Sigmoid colon (tissue), 7 donors: Measurements from ENCODE around the gene FLNA. TPM values are rescaled to one million over a fixed set of nuclear protein-coding genes. Genes with fewer than 3 reads are reported as not detected.
A peak's percentile ranks its signal among the peaks of the same experiment; 100 is the strongest.

Source experiments
- DNase-seq: peaks from one replicate; pipeline ENCODE4 v3.0.0-alpha.2; 2019
- H3K27ac ChIP-seq, 4 donors: fragments of 200-600 bp; sonication (generic); one replicate each; pipeline ENCODE4 v1.5.1; 2016 to 2019; ENCODE audit warnings: mild to moderate bottlenecking in 1 of 4
- H3K27me3 ChIP-seq, 3 donors: fragments of 200-600 bp; sonication (generic); one replicate each; pipeline ENCODE4 v1.5.1; 2019; ENCODE audit warnings: mild to moderate bottlenecking in 1 of 3
- H3K36me3 ChIP-seq, 4 donors: fragments of 200-600 bp; sonication (generic); one replicate each; pipeline ENCODE4 v1.5.1; 2016 to 2019
- H3K4me1 ChIP-seq, 4 donors: fragments of 200-600 bp; sonication (generic); one replicate each; pipeline ENCODE4 v1.5.1; 2017 to 2019
- H3K4me3 ChIP-seq, 4 donors: fragments of 200-600 bp; sonication (generic); one replicate each; pipeline ENCODE4 v1.5.1; 2017 to 2019; ENCODE audit warnings: mild to moderate bottlenecking in 2 of 4, moderate library complexity in 1 of 4
- H3K9me3 ChIP-seq, 4 donors: fragments of 200-600 bp in 3 of 4; sonication (generic) in 3 of 4; one replicate each; pipeline versions ENCODE4 v1.5.1 to v1.6.1; 2013 to 2019
- EP300 ChIP-seq, 4 donors: sonication (generic); formaldehyde crosslinking; IDR thresholded peaks; one replicate each; pipeline ENCODE4 v1.6.1; 2017; ENCODE audit warnings: antibody characterized with exemption in 4 of 4
- POLR2A ChIP-seq, 2 donors: fragments of 450-650 bp; IDR thresholded peaks; one replicate each; pipeline ENCODE4 v1.6.1; 2016; ENCODE audit warnings: antibody characterized with exemption in 2 of 2, mild to moderate bottlenecking in 2 of 2, moderate library complexity in 2 of 2
- POLR2AphosphoS5 ChIP-seq, 4 donors: sonication (generic); formaldehyde crosslinking; IDR thresholded peaks; one replicate each; pipeline ENCODE4 v1.6.1; 2017; ENCODE audit warnings: antibody characterized with exemption in 4 of 4
- WGBS, 2 donors: extraction: QIAGEN DNeasy Blood & Tissue Kit; methylation state at CpG; one replicate each; pipeline ENCODE4 v1.1.7; 2013; 5-methylcytosine and 5-hydroxymethylcytosine counted together
- intact Hi-C: fragments of 100-400 bp; cut with DNase I; formaldehyde crosslinking; loops from one replicate; pipeline ENCODE4 v1.15.1; 2023
- polyA plus RNA-seq, 3 donors: library from polyadenylated mRNA; stranded (reverse); fragments of 200-250 nt; gene quantifications; one replicate each; pipeline ENCODE4 v1.2.3, GENCODE V29; 2013
- total RNA-seq, 4 donors: library from RNA; depleted of rRNA; stranded (reverse); fragments of >200 nt; gene quantifications; one replicate each; pipeline ENCODE4 v1.1.0, GENCODE V29; 2016
- TF ChIP-seq, protein P1 (sequence below), 4 experiments: fragments of 450-650 bp in 3 of 4; fragments of 200-600 bp in 1 of 4; IDR thresholded peaks; one replicate each; pipeline ENCODE4 v1.5.1; 2016 to 2019; ENCODE audit warnings: antibody characterized with exemption in 4 of 4, mild to moderate bottlenecking in 3 of 4, moderate library complexity in 2 of 4
- donor health status: healthy with polysubstance abuse.
- donor health status: Bipolar disorder and iron deficiency.
- donor health status: healthy.

FLNA gene
- total and polyA plus RNA-seq, 7 donors: 27.0 to 9,435 (median 2,494) TPM

GRCh38 chrX:154409222-154409871 lies 34.9 kb upstream of the FLNA start, which contains the start of gene DNASE1L1:
TSS of gene DNASE1L1 (minus strand) at chrX:154409254. CDS start at chrX:154405568, 3,686 bp downstream.
- Histone ChIP-seq H3K4me3 (peak within 1 kb of the TSS; percentile 10 to 32 (median 25)), H3K4me1 (peaks cover 0 to 8% (median 7%) of the 10 kb centered on the region in 4 donors), H3K27me3 (no peaks in the 10 kb centered on the region), H3K27ac (peak within 1 kb of the TSS; percentile 58 to 71 (median 62)), H3K36me3 (no peaks in the 10 kb centered on the region), H3K9me3 (no peaks in the 10 kb centered on the region)
- peak; percentile 86 for DNase-seq
- intact Hi-C loops: no loop called here
- TF ChIP-seq POLR2AphosphoS5 (IDR thresholded peaks at IDR 0.05) (peak in 2 of 4 donors; percentile 19 to 23), POLR2A (IDR thresholded peaks at IDR 0.05) (no peak), EP300 (IDR thresholded peaks at IDR 0.05) (no peak)
- TF ChIP-seq, protein P1, sequence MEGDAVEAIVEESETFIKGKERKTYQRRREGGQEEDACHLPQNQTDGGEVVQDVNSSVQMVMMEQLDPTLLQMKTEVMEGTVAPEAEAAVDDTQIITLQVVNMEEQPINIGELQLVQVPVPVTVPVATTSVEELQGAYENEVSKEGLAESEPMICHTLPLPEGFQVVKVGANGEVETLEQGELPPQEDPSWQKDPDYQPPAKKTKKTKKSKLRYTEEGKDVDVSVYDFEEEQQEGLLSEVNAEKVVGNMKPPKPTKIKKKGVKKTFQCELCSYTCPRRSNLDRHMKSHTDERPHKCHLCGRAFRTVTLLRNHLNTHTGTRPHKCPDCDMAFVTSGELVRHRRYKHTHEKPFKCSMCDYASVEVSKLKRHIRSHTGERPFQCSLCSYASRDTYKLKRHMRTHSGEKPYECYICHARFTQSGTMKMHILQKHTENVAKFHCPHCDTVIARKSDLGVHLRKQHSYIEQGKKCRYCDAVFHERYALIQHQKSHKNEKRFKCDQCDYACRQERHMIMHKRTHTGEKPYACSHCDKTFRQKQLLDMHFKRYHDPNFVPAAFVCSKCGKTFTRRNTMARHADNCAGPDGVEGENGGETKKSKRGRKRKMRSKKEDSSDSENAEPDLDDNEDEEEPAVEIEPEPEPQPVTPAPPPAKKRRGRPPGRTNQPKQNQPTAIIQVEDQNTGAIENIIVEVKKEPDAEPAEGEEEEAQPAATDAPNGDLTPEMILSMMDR (IDR thresholded peaks at IDR 0.05): no peak
- WGBS, 2 donors: 14 to 31% methylated on average over 24 to 26 of the region's 26 CpGs

GRCh38 chrX:154408659-154409221 lies 34.3 kb upstream of the FLNA start:
- intact Hi-C loops: no loop called here
- Histone ChIP-seq H3K27ac (peak overlapping the region; percentile 58 to 71 (median 62)), H3K36me3 (no peaks in the 10 kb centered on the region), H3K9me3 (no peaks in the 10 kb centered on the region), H3K27me3 (no peaks in the 10 kb centered on the region), H3K4me3 (peak overlapping the region; percentile 10 to 32 (median 25)), H3K4me1 (peaks cover 0 to 8% (median 7%) of the 10 kb centered on the region in 4 donors)
- TF ChIP-seq EP300 (IDR thresholded peaks at IDR 0.05): no peak
- no peak for TF ChIP-seq POLR2AphosphoS5 (IDR thresholded peaks at IDR 0.05)
- no peak for TF ChIP-seq POLR2A (IDR thresholded peaks at IDR 0.05)
- TF ChIP-seq, protein P1 (IDR thresholded peaks at IDR 0.05): no peak
- 26 to 33% methylated on average over 10 of the region's 10 CpGs for WGBS, 2 donors
- no peak for DNase-seq

DNA sequence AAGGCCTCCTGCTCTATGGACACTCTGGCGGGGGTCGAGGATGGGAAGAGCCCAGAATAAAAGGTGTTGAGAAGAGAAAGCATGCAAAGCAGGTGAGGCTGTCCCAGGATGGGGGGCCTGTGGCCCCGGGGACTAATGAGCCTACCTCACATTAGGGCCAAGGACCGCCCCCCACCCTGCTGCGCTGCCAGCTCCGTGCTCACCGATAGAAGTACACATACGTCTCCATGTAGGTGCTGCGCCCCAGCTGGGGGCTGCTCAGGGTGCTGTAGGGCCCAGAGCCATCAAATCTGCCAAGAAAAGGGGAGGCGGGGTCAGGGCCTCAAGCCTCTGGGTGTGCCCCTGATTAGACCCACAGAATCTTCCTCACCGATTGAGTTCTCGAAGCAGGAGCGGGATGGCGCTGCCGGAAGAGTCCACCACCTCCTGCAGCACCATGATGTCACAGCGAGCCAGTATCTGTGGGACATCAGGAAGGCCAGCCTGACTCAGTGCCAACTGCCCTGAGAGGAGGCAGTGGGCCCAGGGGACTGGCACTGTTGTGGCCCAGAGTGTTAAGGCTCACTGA lies 30.3 kb upstream of the FLNA start:
- peaks cover 4 to 15% (median 7%) of the 10 kb centered on the region in 4 donors for H3K36me3 ChIP-seq
- DNase-seq: peak; percentile 61
- TF ChIP-seq, protein P1 (IDR thresholded peaks at IDR 0.05): no peak
- TF ChIP-seq POLR2A (IDR thresholded peaks at IDR 0.05) (no peak), POLR2AphosphoS5 (IDR thresholded peaks at IDR 0.05) (no peak), EP300 (IDR thresholded peaks at IDR 0.05) (no peak)
- no peaks in the 10 kb centered on the region for H3K27me3 ChIP-seq
- 95 to 96% methylated on average over 16 of the region's 16 CpGs for WGBS, 2 donors
- H3K4me1 ChIP-seq: peaks cover 0 to 8% (median 7%) of the 10 kb centered on the region in 4 donors
- no peak overlapping the region for H3K27ac ChIP-seq
- no peak overlapping the region for H3K4me3 ChIP-seq
- H3K9me3 ChIP-seq: no peaks in the 10 kb centered on the region
- intact Hi-C loops: no loop called here

DNA sequence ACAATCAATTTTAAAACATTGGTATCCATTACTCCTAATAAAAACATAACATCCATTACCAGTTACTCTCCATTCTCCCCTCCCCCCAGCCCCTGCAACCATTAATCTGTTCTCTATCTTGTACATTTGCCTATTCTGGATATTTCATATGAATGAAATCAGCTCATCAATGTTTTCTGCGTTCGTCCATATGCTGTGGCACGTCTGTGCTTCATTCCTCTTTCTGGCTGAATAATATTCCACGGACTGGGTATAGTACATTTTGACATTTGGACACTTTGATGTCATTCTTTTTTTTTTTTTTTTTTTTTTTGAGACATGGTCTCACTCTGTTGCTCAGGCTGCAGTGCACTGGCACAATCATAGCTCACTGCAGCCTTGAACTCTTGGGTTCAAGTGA lies 29.4 kb upstream of the FLNA start:
- Histone ChIP-seq H3K4me3 (no peak overlapping the region), H3K4me1 (peaks cover 0 to 16% (median 13%) of the 10 kb centered on the region in 4 donors), H3K27ac (no peak overlapping the region), H3K27me3 (no peaks in the 10 kb centered on the region), H3K36me3 (peaks cover 11 to 22% (median 14%) of the 10 kb centered on the region in 4 donors), H3K9me3 (no peaks in the 10 kb centered on the region)
- TF ChIP-seq EP300 (IDR thresholded peaks at IDR 0.05) (no peak), POLR2A (IDR thresholded peaks at IDR 0.05) (no peak), POLR2AphosphoS5 (IDR thresholded peaks at IDR 0.05) (no peak)
- TF ChIP-seq, protein P1 (IDR thresholded peaks at IDR 0.05): no peak
- DNase-seq: no peak
- WGBS, 2 donors: 92% methylated on average over 4 of the region's 4 CpGs
- intact Hi-C loops: loop anchor here (2.0 kb wide), 1 partner anchor 131 kb away; no protein-coding TSS in a partner anchor
